H9 (cell line): ENCODE results near the gene OPRD1. TPM values are rescaled to one million over a fixed set of nuclear protein-coding genes. Genes with fewer than 3 reads are reported as not detected.

Experiments used
- DNase-seq: peaks from one replicate; pipeline ENCODE4 v3.0.0-alpha.2; 2017
- H2AFZ ChIP-seq: one replicate; pipeline ENCODE4 v1.6.1; 2013; ENCODE audit warnings: mild to moderate bottlenecking, low read length, control low read depth, moderate library complexity
- H2AK5ac ChIP-seq: 2 replicates; pipeline ENCODE4 v1.6.1; 2013; ENCODE audit warnings: low read length, control low read depth, mixed read lengths; ENCODE audit not compliant: insufficient read length
- H2BK120ac ChIP-seq: one replicate; pipeline ENCODE4 v1.6.1; 2013; ENCODE audit warnings: low read depth, mild to moderate bottlenecking, low read length, control low read depth, inconsistent platforms; ENCODE audit not compliant: poor library complexity, severe bottlenecking
- H2BK12ac ChIP-seq: 2 replicates; pipeline ENCODE4 v1.6.1; 2013; ENCODE audit warnings: low read length, control low read depth, mixed read lengths, low read depth; ENCODE audit not compliant: insufficient read length
- H2BK15ac ChIP-seq: 2 replicates; pipeline ENCODE4 v1.6.1; 2013; ENCODE audit warnings: low read depth, low read length, control low read depth
- H2BK20ac ChIP-seq: one replicate; pipeline ENCODE4 v1.6.1; 2013; ENCODE audit warnings: low read depth, mild to moderate bottlenecking, low read length, control low read depth, inconsistent platforms; ENCODE audit not compliant: poor library complexity, severe bottlenecking
- H2BK5ac ChIP-seq: 2 replicates; pipeline ENCODE4 v1.6.1; 2013; ENCODE audit warnings: low read length, control low read depth, mixed read lengths; ENCODE audit not compliant: insufficient read length
- H3K14ac ChIP-seq: 2 replicates; pipeline ENCODE4 v1.6.1; 2013; ENCODE audit warnings: low read length, control low read depth; ENCODE audit not compliant: insufficient read depth
- H3K18ac ChIP-seq: 2 replicates; pipeline ENCODE4 v1.6.1; 2013; ENCODE audit warnings: low read depth, mild to moderate bottlenecking, mixed read lengths, low read length, control low read depth; ENCODE audit not compliant: insufficient read length
- H3K23ac ChIP-seq: 2 replicates; pipeline ENCODE4 v1.6.1; 2013; ENCODE audit warnings: low read length, control low read depth, mixed read lengths, low read depth; ENCODE audit not compliant: insufficient read length
- H3K23me2 ChIP-seq: 2 replicates; pipeline ENCODE4 v1.6.1; 2013; ENCODE audit warnings: low read depth, mild to moderate bottlenecking, mixed read lengths, low read length, control low read depth; ENCODE audit not compliant: insufficient read length, poor library complexity, severe bottlenecking
- H3K27ac ChIP-seq: 2 replicates; pipeline ENCODE4 v1.5.1; 2013; ENCODE audit warnings: low read length, control low read depth, mixed read lengths, low read depth; ENCODE audit not compliant: insufficient read length
- H3K27me3 ChIP-seq: 2 replicates; pipeline ENCODE4 v1.6.1; 2013; ENCODE audit warnings: low read length, control low read depth, inconsistent platforms; ENCODE audit not compliant: insufficient read depth
- H3K4ac ChIP-seq: 2 replicates; pipeline ENCODE4 v1.6.1; 2013; ENCODE audit warnings: low read depth, mild to moderate bottlenecking, control low read depth, inconsistent platforms, low read length, moderate library complexity
- H3K4me1 ChIP-seq: 2 replicates; pipeline ENCODE4 v1.6.1; 2013; ENCODE audit warnings: low read length, control low read depth, inconsistent platforms; ENCODE audit not compliant: insufficient read depth
- H3K4me2 ChIP-seq: 2 replicates; pipeline ENCODE4 v1.6.1; 2013; ENCODE audit warnings: low read length, control low read depth, mixed read lengths; ENCODE audit not compliant: insufficient read length, insufficient read depth
- H3K56ac ChIP-seq: 2 replicates; pipeline ENCODE4 v1.6.1; 2013; ENCODE audit warnings: low read depth, mild to moderate bottlenecking, mixed read lengths, low read length, control low read depth; ENCODE audit not compliant: insufficient read length
- H3K79me1 ChIP-seq: 2 replicates; pipeline ENCODE4 v1.6.1; 2013; ENCODE audit warnings: low read depth, mild to moderate bottlenecking, moderate library complexity, low read length, control low read depth, inconsistent platforms; ENCODE audit not compliant: insufficient read depth, poor library complexity, severe bottlenecking
- H3K79me2 ChIP-seq: 2 replicates; pipeline ENCODE4 v1.6.1; 2013; ENCODE audit warnings: low read length, control low read depth, inconsistent platforms; ENCODE audit not compliant: insufficient read depth
- H3K9ac ChIP-seq: 2 replicates; pipeline ENCODE4 v1.6.1; 2013; ENCODE audit warnings: low read length, control low read depth, mixed read lengths; ENCODE audit not compliant: insufficient read length; ENCODE audit errors: extremely low read depth
- H3K9me3 ChIP-seq: one replicate; pipeline ENCODE4 v1.6.1; 2013; ENCODE audit warnings: low read depth, low read length, inconsistent platforms; ENCODE audit not compliant: control insufficient read depth
- H3T11ph ChIP-seq: one replicate; pipeline ENCODE4 v1.6.1; 2013; ENCODE audit warnings: mild to moderate bottlenecking, low read length, control low read depth, inconsistent platforms
- H4K20me1 ChIP-seq: one replicate; pipeline ENCODE4 v1.6.1; 2013; ENCODE audit not compliant: control insufficient read depth, insufficient read length, insufficient read depth
- H4K5ac ChIP-seq: 2 replicates; pipeline ENCODE4 v1.6.1; 2013; ENCODE audit warnings: low read depth, mild to moderate bottlenecking, mixed read lengths, low read length, control low read depth; ENCODE audit not compliant: insufficient read length
- H4K8ac ChIP-seq: replicated peaks from 2 replicates; pipeline ENCODE4 v1.6.1; 2013; ENCODE audit warnings: low read length, control low read depth, mixed read lengths, low read depth; ENCODE audit not compliant: insufficient read length
- H4K91ac ChIP-seq: 2 replicates; pipeline ENCODE4 v1.6.1; 2013; ENCODE audit warnings: low read depth, mild to moderate bottlenecking, moderate library complexity, mixed read lengths, low read length, control low read depth; ENCODE audit not compliant: insufficient read length
- H3K27ac Mint-ChIP-seq, 3 experiments: 2 replicates in 2 of 3; 3 replicates in 1 of 3; pipeline ENCODE4 v1.8.0; 2020 to 2021; ENCODE audit warnings: mixed read lengths in 3 of 3, mild to moderate bottlenecking in 1 of 3, moderate library complexity in 1 of 3
- H3K27me3 Mint-ChIP-seq: 2 replicates; pipeline ENCODE4 v1.8.0; 2021; ENCODE audit warnings: low read depth, mild to moderate bottlenecking, moderate library complexity, mixed read lengths
- H3K36me3 Mint-ChIP-seq, 3 experiments: 2 replicates in 2 of 3; 3 replicates in 1 of 3; pipeline ENCODE4 v1.8.0; 2020 to 2021; ENCODE audit warnings: low read depth in 3 of 3, mixed read lengths in 3 of 3; ENCODE audit not compliant: insufficient read depth in 1 of 3
- H3K4me1 Mint-ChIP-seq, 2 experiments: 2 replicates each; pipeline ENCODE4 v1.8.0; 2020; ENCODE audit warnings: mixed read lengths in 2 of 2
- H3K4me3 Mint-ChIP-seq, 2 experiments: 2 replicates in 1 of 2; 3 replicates in 1 of 2; pipeline ENCODE4 v1.8.0; 2020 to 2021; ENCODE audit warnings: mild to moderate bottlenecking in 2 of 2, mixed read lengths in 2 of 2, moderate library complexity in 1 of 2
- H3K9me3 Mint-ChIP-seq, 2 experiments: 2 replicates in 1 of 2; 3 replicates in 1 of 2; pipeline ENCODE4 v1.8.0; 2020; ENCODE audit warnings: mild to moderate bottlenecking in 2 of 2, mixed read lengths in 2 of 2, moderate library complexity in 1 of 2
- CTCF ChIP-seq: fragments of 200-600 bp; sonication (generic); conservative IDR thresholded peaks from 3 replicates; pipeline ENCODE4 v1.8.0; 2021; ENCODE audit warnings: antibody characterized with exemption, mild to moderate bottlenecking
- WGBS: extraction: QIAGEN DNeasy Blood & Tissue Kit; methylation state at CpG from one replicate; pipeline ENCODE4 v1.1.7; 2013; ENCODE audit warnings: missing lambda C conversion rate, low lambda C conversion rate, mixed read lengths; ENCODE audit not compliant: insufficient read length; ENCODE audit errors: extremely low coverage; 5-methylcytosine and 5-hydroxymethylcytosine counted together
- total RNA-seq: library from RNA; stranded (reverse); gene quantifications from 2 replicates; pipeline ENCODE4 v1.2.1, GENCODE V29; 2021

Gene OPRD1
- total RNA-seq, 1 experiment from 2014 or later = 1.8 TPM

- Histone ChIP-seq H2BK5ac (no peak overlapping the region), H2AFZ (no peak overlapping the region), H3K4me1 (no peaks in the 10 kb centered on the region), H3K79me2 (no peaks in the 10 kb centered on the region), H3K27me3 (no peaks in the 10 kb centered on the region), H3K18ac (no peak overlapping the region), H2AK5ac (no peak overlapping the region), H2BK12ac (no peak overlapping the region), H3K56ac (no peak overlapping the region), H3K9me3 (no peaks in the 10 kb centered on the region), H3K79me1 (no peaks in the 10 kb centered on the region), H2BK120ac (no peak overlapping the region), H3K4ac (no peak overlapping the region), H3K23ac (no peak overlapping the region), H4K8ac (no peak overlapping the region), H4K91ac (no peak overlapping the region), H3K23me2 (no peaks in the 10 kb centered on the region), H3K14ac (no peak overlapping the region), H4K20me1 (no peaks in the 10 kb centered on the region), H2BK20ac (no peak overlapping the region), H3T11ph (no peak overlapping the region), H3K4me2 (no peak overlapping the region), H2BK15ac (no peak overlapping the region), H3K27ac (no peak overlapping the region), H3K9ac (no peak overlapping the region), H4K5ac (no peak overlapping the region)
- H3K27me3 Mint-ChIP-seq = no peaks in the 10 kb centered on the region
- no peaks in the 10 kb centered on the region for H3K9me3 Mint-ChIP-seq
- H3K36me3 Mint-ChIP-seq = no peaks in the 10 kb centered on the region
- TF ChIP-seq CTCF = no peak
- no peak for DNase-seq
- no CpG with 5 or more reads among the region's 2 CpGs for WGBS
- H3K4me1 Mint-ChIP-seq = peaks cover 12 to 17% of the 10 kb centered on the region in 2 experiments
- no peak overlapping the region for H3K4me3 Mint-ChIP-seq
- H3K27ac Mint-ChIP-seq = no peak overlapping the region; a peak in 1 of 7 replicates
Observed at GRCh38 chr1:28894785-28895184, 82.8 kb downstream of the OPRD1 start.
